ENCODE results near the gene IGLL5.

Gene IGLL5

DNA sequence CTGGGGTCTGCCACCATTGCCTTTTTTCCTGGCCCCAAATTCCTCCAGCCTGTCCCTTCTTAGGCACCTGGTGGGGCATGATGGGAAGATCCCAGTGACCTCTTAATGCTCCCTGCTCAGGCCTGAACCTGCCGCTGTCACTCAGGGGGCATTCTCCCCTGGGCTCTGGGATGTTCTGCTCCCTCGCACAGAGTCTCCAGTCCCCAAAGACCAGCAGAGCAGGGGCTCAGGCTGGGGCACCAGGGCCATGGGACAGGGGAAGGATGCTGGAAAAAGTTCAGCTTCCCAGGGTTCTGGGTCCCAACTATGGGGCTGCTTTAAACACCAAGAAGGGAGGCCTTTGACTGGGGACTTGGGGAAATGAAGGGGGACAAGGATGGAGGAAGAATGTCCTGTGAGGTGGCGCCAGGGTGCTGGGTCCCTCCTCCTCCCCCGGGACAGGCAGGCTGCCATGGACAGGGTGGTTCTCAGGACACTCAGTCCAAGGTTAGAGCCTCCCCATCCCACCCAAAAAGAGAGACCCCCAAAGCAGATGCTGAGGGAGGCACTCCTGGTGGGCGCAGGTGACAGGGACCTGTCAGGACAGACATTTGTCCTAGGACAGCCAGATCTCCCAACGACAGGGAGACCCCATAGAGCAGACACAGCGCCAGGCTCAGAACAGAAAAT is 30.8 kb downstream of the IGLL5 start:
- Histone ChIP-seq H3K9me3 (ENCODE audit: control insufficient read depth, insufficient read depth, low read length) (no peaks in the 10 kb centered on the region), H3K4me3 (ENCODE audit: low read length) (no peak overlapping the region), H3K9me2 (replicated peaks; ENCODE audit: control insufficient read depth, low read length) (no peaks in the 10 kb centered on the region), H4K20me1 (ENCODE audit: control insufficient read depth, insufficient read depth, low read depth, low read length) (no peaks in the 10 kb centered on the region), H3K79me2 (ENCODE audit: control insufficient read depth, low read length) (no peaks in the 10 kb centered on the region), H3K27ac (ENCODE audit: low read depth, low read length) (no peak overlapping the region), H3K27me3 (ENCODE audit: control insufficient read depth, low read length) (no peaks in the 10 kb centered on the region), H3K4me1 (ENCODE audit: control insufficient read depth, low read length) (peaks cover 75% of the 10 kb centered on the region), H3K4me2 (ENCODE audit: low read length) (no peak overlapping the region), H3K36me3 (ENCODE audit: control insufficient read depth, low read length) (no peaks in the 10 kb centered on the region), H3F3A (ENCODE audit: control insufficient read depth, insufficient read depth) (peaks cover 7% of the 10 kb centered on the region)
- TF ChIP-seq, protein P1, sequence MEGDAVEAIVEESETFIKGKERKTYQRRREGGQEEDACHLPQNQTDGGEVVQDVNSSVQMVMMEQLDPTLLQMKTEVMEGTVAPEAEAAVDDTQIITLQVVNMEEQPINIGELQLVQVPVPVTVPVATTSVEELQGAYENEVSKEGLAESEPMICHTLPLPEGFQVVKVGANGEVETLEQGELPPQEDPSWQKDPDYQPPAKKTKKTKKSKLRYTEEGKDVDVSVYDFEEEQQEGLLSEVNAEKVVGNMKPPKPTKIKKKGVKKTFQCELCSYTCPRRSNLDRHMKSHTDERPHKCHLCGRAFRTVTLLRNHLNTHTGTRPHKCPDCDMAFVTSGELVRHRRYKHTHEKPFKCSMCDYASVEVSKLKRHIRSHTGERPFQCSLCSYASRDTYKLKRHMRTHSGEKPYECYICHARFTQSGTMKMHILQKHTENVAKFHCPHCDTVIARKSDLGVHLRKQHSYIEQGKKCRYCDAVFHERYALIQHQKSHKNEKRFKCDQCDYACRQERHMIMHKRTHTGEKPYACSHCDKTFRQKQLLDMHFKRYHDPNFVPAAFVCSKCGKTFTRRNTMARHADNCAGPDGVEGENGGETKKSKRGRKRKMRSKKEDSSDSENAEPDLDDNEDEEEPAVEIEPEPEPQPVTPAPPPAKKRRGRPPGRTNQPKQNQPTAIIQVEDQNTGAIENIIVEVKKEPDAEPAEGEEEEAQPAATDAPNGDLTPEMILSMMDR (IDR thresholded peaks at IDR 0.05; ENCODE audit: low read depth, low read length, poor library complexity, severe bottlenecking), result no peak
- no peak for TF ChIP-seq EZH2phosphoT487 (IDR thresholded peaks at IDR 0.05; ENCODE audit: borderline replicate concordance, low read length)

- Histone ChIP-seq H3F3A (ENCODE audit: control insufficient read depth, insufficient read depth) (peaks cover 12% of the 10 kb centered on the region), H3K9me2 (replicated peaks; ENCODE audit: control insufficient read depth, low read length) (no peaks in the 10 kb centered on the region), H3K79me2 (ENCODE audit: control insufficient read depth, low read length) (no peaks in the 10 kb centered on the region), H3K36me3 (ENCODE audit: control insufficient read depth, low read length) (no peaks in the 10 kb centered on the region), H3K9me3 (ENCODE audit: control insufficient read depth, insufficient read depth, low read length) (no peaks in the 10 kb centered on the region), H3K4me2 (ENCODE audit: low read length) (no peak overlapping the region), H3K27me3 (ENCODE audit: control insufficient read depth, low read length) (no peaks in the 10 kb centered on the region), H3K4me1 (ENCODE audit: control insufficient read depth, low read length) (peaks cover 75% of the 10 kb centered on the region), H3K27ac (ENCODE audit: low read depth, low read length) (no peak overlapping the region), H4K20me1 (ENCODE audit: control insufficient read depth, insufficient read depth, low read depth, low read length) (no peaks in the 10 kb centered on the region), H3K4me3 (ENCODE audit: low read length) (no peak overlapping the region)
- TF ChIP-seq EZH2phosphoT487 (IDR thresholded peaks at IDR 0.05; ENCODE audit: borderline replicate concordance, low read length), result no peak
- TF ChIP-seq, protein P1 (IDR thresholded peaks at IDR 0.05; ENCODE audit: low read depth, low read length, poor library complexity, severe bottlenecking), result no peak
Observed at GRCh38 chr22:22919041-22919440, 31.4 kb downstream of the IGLL5 start.

DNA sequence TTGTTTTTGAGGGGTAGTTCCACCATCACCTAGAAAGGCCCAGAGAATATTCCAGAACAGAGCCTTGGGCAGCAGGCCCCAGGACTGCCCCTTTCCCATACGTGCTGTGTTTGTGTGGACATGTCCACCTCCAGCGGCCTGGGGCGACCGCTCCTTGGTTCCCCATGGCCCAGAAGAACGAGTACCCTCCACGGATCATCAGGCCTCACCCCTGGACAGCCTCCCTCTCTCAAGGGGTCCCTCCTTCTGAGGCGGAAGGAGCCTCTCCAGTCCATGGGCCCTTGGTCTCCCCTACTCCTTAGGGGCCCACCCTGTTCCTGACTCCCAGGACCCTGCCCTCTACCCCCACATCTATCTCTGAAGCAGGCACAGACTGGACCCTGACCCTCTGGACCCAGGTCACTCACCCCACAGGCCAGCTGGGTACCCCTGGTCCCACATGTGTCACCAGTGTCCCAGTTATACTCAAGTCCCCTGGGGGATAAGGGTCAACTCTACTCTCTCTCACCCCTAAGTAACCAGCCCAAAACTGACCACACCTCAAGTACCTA is 32.6 kb downstream of the IGLL5 start:
- peaks cover 14% of the 10 kb centered on the region for H3F3A ChIP-seq (ENCODE audit: control insufficient read depth, insufficient read depth)
- no peak overlapping the region for H3K4me2 ChIP-seq (ENCODE audit: low read length)
- no peaks in the 10 kb centered on the region for H4K20me1 ChIP-seq (ENCODE audit: control insufficient read depth, insufficient read depth, low read depth, low read length)
- no peaks in the 10 kb centered on the region for H3K36me3 ChIP-seq (ENCODE audit: control insufficient read depth, low read length)
- H3K27ac ChIP-seq (ENCODE audit: low read depth, low read length), result no peak overlapping the region
- no peaks in the 10 kb centered on the region for H3K9me3 ChIP-seq (ENCODE audit: control insufficient read depth, insufficient read depth, low read length)
- no peaks in the 10 kb centered on the region for H3K79me2 ChIP-seq (ENCODE audit: control insufficient read depth, low read length)
- TF ChIP-seq EZH2phosphoT487 (IDR thresholded peaks at IDR 0.05; ENCODE audit: borderline replicate concordance, low read length), result no peak
- no peaks in the 10 kb centered on the region for H3K27me3 ChIP-seq (ENCODE audit: control insufficient read depth, low read length)
- peaks cover 75% of the 10 kb centered on the region for H3K4me1 ChIP-seq (ENCODE audit: control insufficient read depth, low read length)
- no peaks in the 10 kb centered on the region for H3K9me2 ChIP-seq (replicated peaks; ENCODE audit: control insufficient read depth, low read length)
- H3K4me3 ChIP-seq (ENCODE audit: low read length), result no peak overlapping the region

- TF ChIP-seq, protein P1 (IDR thresholded peaks at IDR 0.05; ENCODE audit: low read depth, low read length, poor library complexity, severe bottlenecking), result no peak
- no peak for TF ChIP-seq EZH2phosphoT487 (IDR thresholded peaks at IDR 0.05; ENCODE audit: borderline replicate concordance, low read length)
- Histone ChIP-seq H3K36me3 (ENCODE audit: control insufficient read depth, low read length) (no peaks in the 10 kb centered on the region), H3K79me2 (ENCODE audit: control insufficient read depth, low read length) (no peaks in the 10 kb centered on the region), H3K4me1 (ENCODE audit: control insufficient read depth, low read length) (peaks cover 79% of the 10 kb centered on the region), H3K9me3 (ENCODE audit: control insufficient read depth, insufficient read depth, low read length) (no peaks in the 10 kb centered on the region), H3K27me3 (ENCODE audit: control insufficient read depth, low read length) (no peaks in the 10 kb centered on the region), H4K20me1 (ENCODE audit: control insufficient read depth, insufficient read depth, low read depth, low read length) (no peaks in the 10 kb centered on the region), H3F3A (ENCODE audit: control insufficient read depth, insufficient read depth) (peaks cover 19% of the 10 kb centered on the region), H3K9me2 (replicated peaks; ENCODE audit: control insufficient read depth, low read length) (no peaks in the 10 kb centered on the region), H3K27ac (ENCODE audit: low read depth, low read length) (peak overlapping the region; percentile 98), H3K4me2 (ENCODE audit: low read length) (0 out of 2 replicates have a peak overlapping the region, but pooled peaks have one; percentile 6), H3K4me3 (ENCODE audit: low read length) (no peak overlapping the region)
Observed at GRCh38 chr22:22920910-22921550, 33.4 kb downstream of the IGLL5 start.

All from DOHH2 (cell line).